ENCODE measurements around the gene CCNK.

DNA sequence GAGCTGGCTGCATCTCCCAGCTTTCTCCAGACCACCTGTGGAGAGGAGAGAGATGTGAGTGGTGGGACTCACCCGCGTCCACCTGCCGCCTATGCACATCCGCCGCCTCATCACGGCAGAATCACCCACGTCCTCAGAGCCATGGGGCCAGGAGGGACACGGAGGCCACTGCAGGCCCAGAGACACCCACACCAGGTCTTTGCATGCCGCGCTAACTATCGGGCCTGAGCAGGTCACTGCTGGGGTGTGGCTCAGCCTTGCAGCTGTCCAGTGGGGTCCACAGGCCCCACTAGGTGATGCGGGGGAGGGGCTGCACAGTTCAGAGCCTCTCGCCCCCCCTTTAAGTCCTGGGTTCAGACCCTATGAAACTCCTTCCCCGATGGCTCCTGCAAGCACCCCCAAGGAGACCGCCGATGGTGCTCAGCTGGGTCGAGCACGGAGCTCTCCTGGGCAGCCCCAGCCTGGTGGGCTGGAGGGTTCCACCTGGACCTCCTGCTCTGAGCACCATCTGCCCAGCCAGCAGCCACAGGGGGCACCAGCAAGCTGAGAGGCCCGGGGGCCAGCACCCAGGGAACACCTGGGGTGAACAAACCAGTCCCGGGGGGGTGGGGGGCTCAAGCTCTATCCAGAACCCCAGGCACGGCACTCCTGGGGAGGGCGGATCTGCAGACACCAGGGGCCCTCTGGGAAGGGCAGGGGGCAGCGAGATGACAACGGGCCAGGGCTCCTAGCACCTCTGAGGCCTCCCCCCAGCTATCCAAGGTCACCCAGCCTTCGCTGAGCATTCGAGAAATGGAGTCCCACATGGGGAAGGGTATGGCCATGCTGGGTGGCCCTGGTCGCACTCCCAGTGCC, 34.3 kb downstream of the CCNK start:
- TF ChIP-seq, protein P1, sequence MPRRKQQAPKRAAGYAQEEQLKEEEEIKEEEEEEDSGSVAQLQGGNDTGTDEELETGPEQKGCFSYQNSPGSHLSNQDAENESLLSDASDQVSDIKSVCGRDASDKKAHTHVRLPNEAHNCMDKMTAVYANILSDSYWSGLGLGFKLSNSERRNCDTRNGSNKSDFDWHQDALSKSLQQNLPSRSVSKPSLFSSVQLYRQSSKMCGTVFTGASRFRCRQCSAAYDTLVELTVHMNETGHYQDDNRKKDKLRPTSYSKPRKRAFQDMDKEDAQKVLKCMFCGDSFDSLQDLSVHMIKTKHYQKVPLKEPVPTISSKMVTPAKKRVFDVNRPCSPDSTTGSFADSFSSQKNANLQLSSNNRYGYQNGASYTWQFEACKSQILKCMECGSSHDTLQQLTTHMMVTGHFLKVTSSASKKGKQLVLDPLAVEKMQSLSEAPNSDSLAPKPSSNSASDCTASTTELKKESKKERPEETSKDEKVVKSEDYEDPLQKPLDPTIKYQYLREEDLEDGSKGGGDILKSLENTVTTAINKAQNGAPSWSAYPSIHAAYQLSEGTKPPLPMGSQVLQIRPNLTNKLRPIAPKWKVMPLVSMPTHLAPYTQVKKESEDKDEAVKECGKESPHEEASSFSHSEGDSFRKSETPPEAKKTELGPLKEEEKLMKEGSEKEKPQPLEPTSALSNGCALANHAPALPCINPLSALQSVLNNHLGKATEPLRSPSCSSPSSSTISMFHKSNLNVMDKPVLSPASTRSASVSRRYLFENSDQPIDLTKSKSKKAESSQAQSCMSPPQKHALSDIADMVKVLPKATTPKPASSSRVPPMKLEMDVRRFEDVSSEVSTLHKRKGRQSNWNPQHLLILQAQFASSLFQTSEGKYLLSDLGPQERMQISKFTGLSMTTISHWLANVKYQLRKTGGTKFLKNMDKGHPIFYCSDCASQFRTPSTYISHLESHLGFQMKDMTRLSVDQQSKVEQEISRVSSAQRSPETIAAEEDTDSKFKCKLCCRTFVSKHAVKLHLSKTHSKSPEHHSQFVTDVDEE (CRISPR knock-in tag; IDR thresholded peaks at IDR 0.05), result no peak
- TF ChIP-seq TOX (CRISPR knock-in tag; IDR thresholded peaks at IDR 0.05; ENCODE audit: borderline replicate concordance) (no peak), ZFP3 (CRISPR knock-in tag; IDR thresholded peaks at IDR 0.05) (no peak), OSR1 (CRISPR knock-in tag; IDR thresholded peaks at IDR 0.05) (no peak), GLIS3 (CRISPR knock-in tag; IDR thresholded peaks at IDR 0.05) (no peak), ARNTL (CRISPR knock-in tag; IDR thresholded peaks at IDR 0.05; ENCODE audit: borderline replicate concordance, low read depth) (no peak), TCF4 (CRISPR knock-in tag; IDR thresholded peaks at IDR 0.05; ENCODE audit: borderline replicate concordance) (no peak), ZNF8 (CRISPR knock-in tag; IDR thresholded peaks at IDR 0.05) (no peak), BACH2 (CRISPR knock-in tag; IDR thresholded peaks at IDR 0.05; ENCODE audit: borderline replicate concordance) (no peak)
- TF ChIP-seq, protein P2, sequence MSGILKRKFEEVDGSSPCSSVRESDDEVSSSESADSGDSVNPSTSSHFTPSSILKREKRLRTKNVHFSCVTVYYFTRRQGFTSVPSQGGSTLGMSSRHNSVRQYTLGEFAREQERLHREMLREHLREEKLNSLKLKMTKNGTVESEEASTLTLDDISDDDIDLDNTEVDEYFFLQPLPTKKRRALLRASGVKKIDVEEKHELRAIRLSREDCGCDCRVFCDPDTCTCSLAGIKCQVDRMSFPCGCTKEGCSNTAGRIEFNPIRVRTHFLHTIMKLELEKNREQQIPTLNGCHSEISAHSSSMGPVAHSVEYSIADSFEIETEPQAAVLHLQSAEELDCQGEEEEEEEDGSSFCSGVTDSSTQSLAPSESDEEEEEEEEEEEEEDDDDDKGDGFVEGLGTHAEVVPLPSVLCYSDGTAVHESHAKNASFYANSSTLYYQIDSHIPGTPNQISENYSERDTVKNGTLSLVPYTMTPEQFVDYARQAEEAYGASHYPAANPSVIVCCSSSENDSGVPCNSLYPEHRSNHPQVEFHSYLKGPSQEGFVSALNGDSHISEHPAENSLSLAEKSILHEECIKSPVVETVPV (CRISPR knock-in tag; IDR thresholded peaks at IDR 0.05), result no peak

All from SK-N-SH treated with all-trans-retinoic acid at 6 μM for 48 hours (cell line).